Brain microvascular endothelial cell (primary cell): Measurements from ENCODE around the gene USH2A.

Source experiments
- DNase-seq: peaks from one replicate; pipeline ENCODE4 v3.0.0-alpha.2; 2020
- H3K27ac ChIP-seq: fragments of 250-450 bp; sonication (Bioruptor Pico); 2 replicates; pipeline ENCODE4 v1.5.1; 2020; ENCODE audit warnings: mild to moderate bottlenecking, moderate library complexity
- H3K27me3 ChIP-seq: fragments of 250-450 bp; sonication (Bioruptor Pico); replicated peaks from 2 replicates; pipeline ENCODE4 v1.5.1; 2020; ENCODE audit warnings: mild to moderate bottlenecking
- H3K36me3 ChIP-seq: fragments of 250-450 bp; sonication (Bioruptor Pico); replicated peaks from 2 replicates; pipeline ENCODE4 v1.5.1; 2020; ENCODE audit warnings: mild to moderate bottlenecking
- H3K4me3 ChIP-seq: 2 replicates; pipeline ENCODE4 v1.5.1; 2011; ENCODE audit warnings: low read depth, mild to moderate bottlenecking, control low read depth, low read length, moderate library complexity
- in situ Hi-C: cut with HindIII; loops from 2 replicates; pipeline ENCODE4 v1.10.0; 2017; ENCODE audit warnings: low sequenced_read_pairs, low pct_ligation_motif_present
- TF ChIP-seq, protein P1 (sequence below): IDR thresholded peaks from 2 replicates; pipeline ENCODE4 v1.5.1; 2011; ENCODE audit warnings: low read depth, mild to moderate bottlenecking, moderate library complexity, low read length, control low read depth, inconsistent platforms; ENCODE audit errors: missing control alignments

USH2A gene

DNA sequence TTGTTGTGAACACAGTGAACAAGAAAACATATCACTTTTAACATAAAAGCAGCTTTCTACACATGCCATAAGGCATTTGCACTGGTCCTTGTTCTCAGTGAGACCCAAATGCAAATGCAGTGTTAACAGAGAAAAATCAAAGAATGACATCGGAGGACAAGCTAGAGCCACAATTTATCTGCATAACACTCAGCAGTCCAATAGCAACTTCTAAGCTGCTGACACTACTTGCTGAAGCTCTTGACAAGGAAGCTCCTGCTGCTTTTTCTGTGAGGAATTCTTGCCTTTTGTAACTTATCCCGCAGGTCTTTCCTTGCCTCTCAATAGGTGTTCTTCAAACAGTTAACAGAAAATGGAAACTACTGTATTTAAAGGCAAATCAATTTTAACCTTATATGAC lies 34.7 kb downstream of the USH2A start:
- no peak for DNase-seq
- no peaks in the 10 kb centered on the region for H3K36me3 ChIP-seq
- no peak overlapping the region for H3K4me3 ChIP-seq
- H3K27ac ChIP-seq = no peak overlapping the region
- in situ Hi-C loops = no loop called here
- H3K27me3 ChIP-seq = no peaks in the 10 kb centered on the region
- TF ChIP-seq, protein P1, sequence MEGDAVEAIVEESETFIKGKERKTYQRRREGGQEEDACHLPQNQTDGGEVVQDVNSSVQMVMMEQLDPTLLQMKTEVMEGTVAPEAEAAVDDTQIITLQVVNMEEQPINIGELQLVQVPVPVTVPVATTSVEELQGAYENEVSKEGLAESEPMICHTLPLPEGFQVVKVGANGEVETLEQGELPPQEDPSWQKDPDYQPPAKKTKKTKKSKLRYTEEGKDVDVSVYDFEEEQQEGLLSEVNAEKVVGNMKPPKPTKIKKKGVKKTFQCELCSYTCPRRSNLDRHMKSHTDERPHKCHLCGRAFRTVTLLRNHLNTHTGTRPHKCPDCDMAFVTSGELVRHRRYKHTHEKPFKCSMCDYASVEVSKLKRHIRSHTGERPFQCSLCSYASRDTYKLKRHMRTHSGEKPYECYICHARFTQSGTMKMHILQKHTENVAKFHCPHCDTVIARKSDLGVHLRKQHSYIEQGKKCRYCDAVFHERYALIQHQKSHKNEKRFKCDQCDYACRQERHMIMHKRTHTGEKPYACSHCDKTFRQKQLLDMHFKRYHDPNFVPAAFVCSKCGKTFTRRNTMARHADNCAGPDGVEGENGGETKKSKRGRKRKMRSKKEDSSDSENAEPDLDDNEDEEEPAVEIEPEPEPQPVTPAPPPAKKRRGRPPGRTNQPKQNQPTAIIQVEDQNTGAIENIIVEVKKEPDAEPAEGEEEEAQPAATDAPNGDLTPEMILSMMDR = no peak

- TF ChIP-seq, protein P1 = no peak
- no peaks in the 10 kb centered on the region for H3K27me3 ChIP-seq
- H3K4me3 ChIP-seq = no peak overlapping the region
- H3K27ac ChIP-seq = no peak overlapping the region
- in situ Hi-C loops = no loop called here
- no peak for DNase-seq
- H3K36me3 ChIP-seq = no peaks in the 10 kb centered on the region
These were observed 35.5 kb downstream of the USH2A start for GRCh38 chr1:216387782-216388181.

DNA sequence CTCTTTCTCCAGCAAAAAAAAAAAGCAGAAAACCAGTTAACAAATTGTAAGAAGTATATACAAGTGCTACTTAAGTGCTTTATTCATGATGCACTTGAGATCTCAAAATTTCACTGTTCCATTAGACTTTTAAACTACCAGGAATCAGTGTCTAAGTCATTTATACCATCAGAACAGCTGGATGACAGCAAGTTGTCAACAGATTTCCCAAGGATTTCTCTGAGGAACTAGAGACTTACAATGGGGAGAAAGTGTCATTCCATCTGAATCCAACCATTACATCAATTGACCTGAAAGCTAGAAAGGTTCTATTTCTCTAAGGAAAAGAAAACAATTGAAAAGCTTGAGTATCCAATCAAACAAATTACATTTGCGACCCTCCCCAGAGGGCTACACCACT lies 43.8 kb downstream of the USH2A start:
- no peak for DNase-seq
- TF ChIP-seq, protein P1 = no peak
- H3K27ac ChIP-seq = no peak overlapping the region
- no peaks in the 10 kb centered on the region for H3K27me3 ChIP-seq
- H3K36me3 ChIP-seq = no peaks in the 10 kb centered on the region
- in situ Hi-C loops = no loop called here
- H3K4me3 ChIP-seq = no peak overlapping the region

DNA sequence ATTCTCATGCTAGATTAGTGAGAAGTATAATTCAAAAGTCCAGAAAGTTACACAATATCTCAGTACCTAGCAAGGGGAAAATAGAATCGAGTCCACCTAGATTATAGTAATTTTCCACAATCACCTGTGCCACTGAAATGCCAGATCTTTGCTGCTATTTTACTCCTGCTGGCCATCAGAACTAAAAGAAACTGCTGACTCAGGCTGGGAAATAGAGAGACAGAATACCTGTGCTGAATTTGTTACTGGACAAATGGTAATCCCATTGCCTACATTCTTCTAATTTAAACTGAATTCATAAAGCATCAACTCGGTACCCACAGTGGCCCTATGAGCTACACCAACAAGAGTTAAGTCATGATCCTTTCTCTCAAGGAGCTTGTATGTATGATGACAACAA lies 55.0 kb downstream of the USH2A start:
- TF ChIP-seq, protein P1 = no peak
- no peaks in the 10 kb centered on the region for H3K27me3 ChIP-seq
- DNase-seq = no peak
- in situ Hi-C loops = no loop called here
- no peak overlapping the region for H3K27ac ChIP-seq
- H3K36me3 ChIP-seq = no peaks in the 10 kb centered on the region
- no peak overlapping the region for H3K4me3 ChIP-seq

DNA sequence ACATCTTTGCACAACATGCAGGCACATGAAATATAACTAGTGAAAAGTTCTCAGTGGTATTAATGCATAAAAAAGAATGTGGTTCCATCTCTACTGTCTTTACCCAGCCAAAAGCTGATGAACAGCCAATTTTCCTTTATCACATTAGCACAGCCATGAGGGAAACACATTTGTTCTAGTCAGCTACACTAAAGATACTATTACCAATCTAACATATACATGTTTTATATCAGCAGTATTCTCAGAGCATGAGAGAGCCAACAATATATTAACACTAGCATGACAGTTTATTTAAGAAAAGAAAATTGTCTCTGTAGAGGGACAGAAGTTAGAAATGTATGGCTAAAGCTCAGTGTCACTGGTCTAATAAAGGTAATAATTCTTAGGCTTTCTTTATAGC lies 56.3 kb downstream of the USH2A start:
- H3K36me3 ChIP-seq = no peaks in the 10 kb centered on the region
- H3K27ac ChIP-seq = no peak overlapping the region
- H3K4me3 ChIP-seq = no peak overlapping the region
- TF ChIP-seq, protein P1 = no peak
- no peaks in the 10 kb centered on the region for H3K27me3 ChIP-seq
- no peak for DNase-seq
- in situ Hi-C loops = no loop called here

DNA sequence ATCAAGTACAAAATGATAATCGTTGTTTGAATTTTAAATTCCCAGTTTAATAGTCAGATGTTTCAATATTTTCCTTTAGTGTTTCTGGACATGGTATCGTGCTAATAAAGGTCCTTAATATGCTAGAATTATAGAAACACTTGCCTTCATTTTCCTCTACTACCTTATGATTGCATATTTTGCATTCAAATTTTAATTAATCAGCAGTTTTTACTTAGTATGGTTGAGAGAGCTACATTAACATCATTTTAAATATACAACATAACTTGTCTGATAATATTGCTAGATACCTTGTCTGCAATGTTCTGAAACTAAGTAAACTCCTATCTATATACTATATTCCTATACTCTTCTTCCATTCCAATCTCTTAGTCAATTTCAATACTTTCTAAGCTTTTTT lies 66.3 kb downstream of the USH2A start:
- Histone ChIP-seq H3K4me3 (no peak overlapping the region), H3K27me3 (no peaks in the 10 kb centered on the region), H3K27ac (no peak overlapping the region), H3K36me3 (no peaks in the 10 kb centered on the region)
- no peak for DNase-seq
- in situ Hi-C loops = no loop called here
- TF ChIP-seq, protein P1 = no peak
